HEK293 (cell line): ENCODE data around the gene MED13L.

Experiments
- GLI2 ChIP-seq: fragments of 450-650 bp; formaldehyde crosslinking; IDR thresholded peaks from 2 replicates; pipeline ENCODE4; 2017; ENCODE audit warnings: missing biosample characterization, missing genetic modification characterization, low read depth, borderline replicate concordance
- OVOL3 ChIP-seq: fragments of 450-650 bp; formaldehyde crosslinking; IDR thresholded peaks from 2 replicates; pipeline ENCODE4 v1.5.1; 2016; ENCODE audit warnings: missing biosample characterization, missing genetic modification characterization
- ZNF571 ChIP-seq: fragments of 450-650 bp; formaldehyde crosslinking; IDR thresholded peaks from 2 replicates; pipeline ENCODE4 v1.5.0; 2017; ENCODE audit warnings: missing biosample characterization, missing genetic modification characterization
- TF ChIP-seq, protein P1 (sequence below): fragments of 450-650 bp; formaldehyde crosslinking; IDR thresholded peaks from 2 replicates; pipeline ENCODE4 v1.5.1; 2016; ENCODE audit warnings: missing biosample characterization, missing genetic modification characterization
- TF ChIP-seq, protein P2 (sequence below): fragments of 450-650 bp; formaldehyde crosslinking; IDR thresholded peaks from 2 replicates; pipeline ENCODE4 v1.5.1; 2016; ENCODE audit warnings: missing biosample characterization, missing genetic modification characterization
- TF ChIP-seq, protein P3 (sequence below): fragments of 450-650 bp; formaldehyde crosslinking; IDR thresholded peaks from 2 replicates; pipeline ENCODE4 v1.5.1; 2016; ENCODE audit warnings: missing biosample characterization, missing genetic modification characterization
- TF ChIP-seq, protein P4 (sequence below): fragments of 450-650 bp; formaldehyde crosslinking; IDR thresholded peaks from 2 replicates; pipeline ENCODE4 v1.5.1; 2016; ENCODE audit warnings: missing biosample characterization, missing genetic modification characterization
- TF ChIP-seq, protein P5 (sequence below): fragments of 450-650 bp; formaldehyde crosslinking; IDR thresholded peaks from 2 replicates; pipeline ENCODE4 v1.5.1; 2016; ENCODE audit warnings: missing biosample characterization, missing genetic modification characterization
- TF ChIP-seq, protein P6 (sequence below): fragments of 450-650 bp; formaldehyde crosslinking; IDR thresholded peaks from 2 replicates; pipeline ENCODE4 v1.5.1; 2016; ENCODE audit warnings: missing biosample characterization, missing genetic modification characterization
- TF ChIP-seq, protein P7 (sequence below): fragments of 450-650 bp; formaldehyde crosslinking; IDR thresholded peaks from 2 replicates; pipeline ENCODE4 v1.5.1; 2016; ENCODE audit warnings: missing biosample characterization, missing genetic modification characterization

DNA sequence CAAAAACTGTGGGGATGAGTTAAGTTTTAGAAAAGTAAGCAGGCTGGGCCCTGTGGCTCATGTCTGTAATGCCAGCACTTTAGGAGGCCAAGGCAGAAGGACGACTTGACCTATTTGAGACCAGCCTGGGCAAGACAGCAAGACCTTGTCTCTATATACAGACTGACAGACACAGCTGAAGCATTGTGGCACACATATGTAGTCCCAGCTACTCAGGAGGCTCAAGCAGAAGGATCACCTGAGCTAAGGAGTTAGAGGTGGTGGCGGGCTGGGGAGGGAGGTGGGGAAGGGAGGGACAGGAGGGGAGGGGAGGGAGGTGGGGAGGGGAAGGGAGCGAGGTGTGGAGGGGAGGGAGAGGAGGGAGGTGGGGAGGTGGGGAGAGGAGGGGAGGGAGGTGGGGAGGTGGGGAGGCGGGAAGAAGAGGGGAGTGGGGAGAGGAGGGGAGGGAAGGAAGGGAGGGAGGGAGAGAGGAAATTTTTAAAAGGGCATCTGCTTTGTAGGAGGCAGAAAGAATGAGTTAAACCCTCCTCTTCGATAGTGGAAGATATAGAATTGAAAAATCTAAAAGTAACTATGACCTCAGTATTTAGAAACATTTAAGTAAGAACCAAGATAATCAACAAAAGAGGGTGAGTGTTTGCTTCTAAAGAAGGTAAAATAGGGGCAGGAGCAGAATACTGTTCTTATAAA lies 30.9 kb downstream of the MED13L start:
- TF ChIP-seq, protein P1, sequence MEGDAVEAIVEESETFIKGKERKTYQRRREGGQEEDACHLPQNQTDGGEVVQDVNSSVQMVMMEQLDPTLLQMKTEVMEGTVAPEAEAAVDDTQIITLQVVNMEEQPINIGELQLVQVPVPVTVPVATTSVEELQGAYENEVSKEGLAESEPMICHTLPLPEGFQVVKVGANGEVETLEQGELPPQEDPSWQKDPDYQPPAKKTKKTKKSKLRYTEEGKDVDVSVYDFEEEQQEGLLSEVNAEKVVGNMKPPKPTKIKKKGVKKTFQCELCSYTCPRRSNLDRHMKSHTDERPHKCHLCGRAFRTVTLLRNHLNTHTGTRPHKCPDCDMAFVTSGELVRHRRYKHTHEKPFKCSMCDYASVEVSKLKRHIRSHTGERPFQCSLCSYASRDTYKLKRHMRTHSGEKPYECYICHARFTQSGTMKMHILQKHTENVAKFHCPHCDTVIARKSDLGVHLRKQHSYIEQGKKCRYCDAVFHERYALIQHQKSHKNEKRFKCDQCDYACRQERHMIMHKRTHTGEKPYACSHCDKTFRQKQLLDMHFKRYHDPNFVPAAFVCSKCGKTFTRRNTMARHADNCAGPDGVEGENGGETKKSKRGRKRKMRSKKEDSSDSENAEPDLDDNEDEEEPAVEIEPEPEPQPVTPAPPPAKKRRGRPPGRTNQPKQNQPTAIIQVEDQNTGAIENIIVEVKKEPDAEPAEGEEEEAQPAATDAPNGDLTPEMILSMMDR = no peak
- TF ChIP-seq GLI2 (tag by site-specific recombination) (no peak), OVOL3 (tag by site-specific recombination) (no peak), ZNF571 (tag by site-specific recombination) (no peak)
- TF ChIP-seq, protein P2, sequence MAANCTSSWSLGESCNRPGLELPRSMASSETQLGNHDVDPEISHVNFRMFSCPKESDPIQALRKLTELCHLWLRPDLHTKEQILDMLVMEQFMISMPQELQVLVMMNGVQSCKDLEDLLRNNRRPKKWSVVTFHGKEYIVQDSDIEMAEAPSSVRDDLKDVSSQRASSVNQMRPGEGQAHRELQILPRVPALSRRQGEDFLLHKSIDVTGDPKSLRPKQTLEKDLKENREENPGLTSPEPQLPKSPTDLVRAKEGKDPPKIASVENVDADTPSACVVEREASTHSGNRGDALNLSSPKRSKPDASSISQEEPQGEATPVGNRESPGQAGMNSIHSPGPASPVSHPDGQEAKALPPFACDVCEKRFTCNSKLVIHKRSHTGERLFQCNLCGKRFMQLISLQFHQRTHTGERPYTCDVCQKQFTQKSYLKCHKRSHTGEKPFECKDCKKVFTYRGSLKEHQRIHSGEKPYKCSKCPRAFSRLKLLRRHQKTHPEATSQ (tag by site-specific recombination) = no peak
- TF ChIP-seq, protein P3, sequence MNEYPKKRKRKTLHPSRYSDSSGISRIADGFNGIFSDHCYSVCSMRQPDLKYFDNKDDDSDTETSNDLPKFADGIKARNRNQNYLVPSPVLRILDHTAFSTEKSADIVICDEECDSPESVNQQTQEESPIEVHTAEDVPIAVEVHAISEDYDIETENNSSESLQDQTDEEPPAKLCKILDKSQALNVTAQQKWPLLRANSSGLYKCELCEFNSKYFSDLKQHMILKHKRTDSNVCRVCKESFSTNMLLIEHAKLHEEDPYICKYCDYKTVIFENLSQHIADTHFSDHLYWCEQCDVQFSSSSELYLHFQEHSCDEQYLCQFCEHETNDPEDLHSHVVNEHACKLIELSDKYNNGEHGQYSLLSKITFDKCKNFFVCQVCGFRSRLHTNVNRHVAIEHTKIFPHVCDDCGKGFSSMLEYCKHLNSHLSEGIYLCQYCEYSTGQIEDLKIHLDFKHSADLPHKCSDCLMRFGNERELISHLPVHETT (tag by site-specific recombination) = no peak
- TF ChIP-seq, protein P4, sequence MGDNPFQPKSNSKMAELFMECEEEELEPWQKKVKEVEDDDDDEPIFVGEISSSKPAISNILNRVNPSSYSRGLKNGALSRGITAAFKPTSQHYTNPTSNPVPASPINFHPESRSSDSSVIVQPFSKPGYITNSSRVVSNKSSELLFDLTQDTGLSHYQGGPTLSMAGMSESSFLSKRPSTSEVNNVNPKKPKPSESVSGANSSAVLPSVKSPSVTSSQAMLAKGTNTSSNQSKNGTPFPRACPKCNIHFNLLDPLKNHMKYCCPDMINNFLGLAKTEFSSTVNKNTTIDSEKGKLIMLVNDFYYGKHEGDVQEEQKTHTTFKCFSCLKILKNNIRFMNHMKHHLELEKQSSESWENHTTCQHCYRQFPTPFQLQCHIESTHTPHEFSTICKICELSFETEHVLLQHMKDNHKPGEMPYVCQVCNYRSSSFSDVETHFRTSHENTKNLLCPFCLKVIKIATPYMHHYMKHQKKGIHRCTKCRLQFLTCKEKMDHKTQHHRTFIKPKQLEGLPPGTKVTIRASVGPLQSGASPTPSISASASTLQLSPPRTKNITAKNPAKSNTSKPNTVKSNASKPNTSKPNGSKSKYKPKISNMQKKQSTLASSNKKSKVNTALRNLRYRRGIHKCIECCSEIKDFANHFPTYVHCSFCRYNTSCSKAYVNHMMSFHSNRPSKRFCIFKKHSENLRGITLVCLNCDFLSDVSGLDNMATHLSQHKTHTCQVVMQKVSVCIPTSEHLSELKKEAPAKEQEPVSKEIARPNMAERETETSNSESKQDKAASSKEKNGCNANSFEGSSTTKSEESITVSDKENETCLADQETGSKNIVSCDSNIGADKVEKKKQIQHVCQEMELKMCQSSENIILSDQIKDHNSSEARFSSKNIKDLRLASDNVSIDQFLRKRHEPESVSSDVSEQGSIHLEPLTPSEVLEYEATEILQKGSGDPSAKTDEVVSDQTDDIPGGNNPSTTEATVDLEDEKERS = no peak
- TF ChIP-seq, protein P5, sequence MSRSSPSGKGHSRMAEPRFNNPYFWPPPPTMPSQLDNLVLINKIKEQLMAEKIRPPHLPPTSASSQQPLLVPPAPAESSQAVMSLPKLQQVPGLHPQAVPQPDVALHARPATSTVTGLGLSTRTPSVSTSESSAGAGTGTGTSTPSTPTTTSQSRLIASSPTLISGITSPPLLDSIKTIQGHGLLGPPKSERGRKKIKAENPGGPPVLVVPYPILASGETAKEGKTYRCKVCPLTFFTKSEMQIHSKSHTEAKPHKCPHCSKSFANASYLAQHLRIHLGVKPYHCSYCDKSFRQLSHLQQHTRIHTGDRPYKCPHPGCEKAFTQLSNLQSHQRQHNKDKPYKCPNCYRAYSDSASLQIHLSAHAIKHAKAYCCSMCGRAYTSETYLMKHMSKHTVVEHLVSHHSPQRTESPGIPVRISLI (tag by site-specific recombination) = no peak
- TF ChIP-seq, protein P6, sequence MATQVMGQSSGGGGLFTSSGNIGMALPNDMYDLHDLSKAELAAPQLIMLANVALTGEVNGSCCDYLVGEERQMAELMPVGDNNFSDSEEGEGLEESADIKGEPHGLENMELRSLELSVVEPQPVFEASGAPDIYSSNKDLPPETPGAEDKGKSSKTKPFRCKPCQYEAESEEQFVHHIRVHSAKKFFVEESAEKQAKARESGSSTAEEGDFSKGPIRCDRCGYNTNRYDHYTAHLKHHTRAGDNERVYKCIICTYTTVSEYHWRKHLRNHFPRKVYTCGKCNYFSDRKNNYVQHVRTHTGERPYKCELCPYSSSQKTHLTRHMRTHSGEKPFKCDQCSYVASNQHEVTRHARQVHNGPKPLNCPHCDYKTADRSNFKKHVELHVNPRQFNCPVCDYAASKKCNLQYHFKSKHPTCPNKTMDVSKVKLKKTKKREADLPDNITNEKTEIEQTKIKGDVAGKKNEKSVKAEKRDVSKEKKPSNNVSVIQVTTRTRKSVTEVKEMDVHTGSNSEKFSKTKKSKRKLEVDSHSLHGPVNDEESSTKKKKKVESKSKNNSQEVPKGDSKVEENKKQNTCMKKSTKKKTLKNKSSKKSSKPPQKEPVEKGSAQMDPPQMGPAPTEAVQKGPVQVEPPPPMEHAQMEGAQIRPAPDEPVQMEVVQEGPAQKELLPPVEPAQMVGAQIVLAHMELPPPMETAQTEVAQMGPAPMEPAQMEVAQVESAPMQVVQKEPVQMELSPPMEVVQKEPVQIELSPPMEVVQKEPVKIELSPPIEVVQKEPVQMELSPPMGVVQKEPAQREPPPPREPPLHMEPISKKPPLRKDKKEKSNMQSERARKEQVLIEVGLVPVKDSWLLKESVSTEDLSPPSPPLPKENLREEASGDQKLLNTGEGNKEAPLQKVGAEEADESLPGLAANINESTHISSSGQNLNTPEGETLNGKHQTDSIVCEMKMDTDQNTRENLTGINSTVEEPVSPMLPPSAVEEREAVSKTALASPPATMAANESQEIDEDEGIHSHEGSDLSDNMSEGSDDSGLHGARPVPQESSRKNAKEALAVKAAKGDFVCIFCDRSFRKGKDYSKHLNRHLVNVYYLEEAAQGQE (tag by site-specific recombination) = no peak
- TF ChIP-seq, protein P7, sequence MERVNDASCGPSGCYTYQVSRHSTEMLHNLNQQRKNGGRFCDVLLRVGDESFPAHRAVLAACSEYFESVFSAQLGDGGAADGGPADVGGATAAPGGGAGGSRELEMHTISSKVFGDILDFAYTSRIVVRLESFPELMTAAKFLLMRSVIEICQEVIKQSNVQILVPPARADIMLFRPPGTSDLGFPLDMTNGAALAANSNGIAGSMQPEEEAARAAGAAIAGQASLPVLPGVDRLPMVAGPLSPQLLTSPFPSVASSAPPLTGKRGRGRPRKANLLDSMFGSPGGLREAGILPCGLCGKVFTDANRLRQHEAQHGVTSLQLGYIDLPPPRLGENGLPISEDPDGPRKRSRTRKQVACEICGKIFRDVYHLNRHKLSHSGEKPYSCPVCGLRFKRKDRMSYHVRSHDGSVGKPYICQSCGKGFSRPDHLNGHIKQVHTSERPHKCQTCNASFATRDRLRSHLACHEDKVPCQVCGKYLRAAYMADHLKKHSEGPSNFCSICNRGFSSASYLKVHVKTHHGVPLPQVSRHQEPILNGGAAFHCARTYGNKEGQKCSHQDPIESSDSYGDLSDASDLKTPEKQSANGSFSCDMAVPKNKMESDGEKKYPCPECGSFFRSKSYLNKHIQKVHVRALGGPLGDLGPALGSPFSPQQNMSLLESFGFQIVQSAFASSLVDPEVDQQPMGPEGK (tag by site-specific recombination) = no peak
